GM12892 (cell line): ENCODE results near the gene KLHL11.
A peak's percentile ranks its signal among the peaks of the same experiment; 100 is the strongest.

ENCODE experiments used
- DNase-seq: peaks from one replicate; pipeline ENCODE4 v3.0.0; 2011; ENCODE audit not compliant: insufficient read length
- FAIRE-seq: peaks from 2 replicates; lab custom pipeline; 2011; peaks lifted over from hg19 to GRCh38; lab: Jason Lieb, UNC
- POLR2A ChIP-seq: IDR thresholded peaks from 2 replicates; pipeline ENCODE4 v1.6.1; 2011; ENCODE audit warnings: low read depth, low read length, control low read depth
- POLR2AphosphoS5 ChIP-seq: IDR thresholded peaks from 2 replicates; pipeline ENCODE4 v1.6.1; 2011; ENCODE audit warnings: low read depth, low read length, control low read depth
- TAF1 ChIP-seq: IDR thresholded peaks from 2 replicates; pipeline ENCODE4 v1.6.1; 2011; ENCODE audit warnings: low read depth, mild to moderate bottlenecking, control low read depth, low read length, borderline replicate concordance

Gene KLHL11

DNA sequence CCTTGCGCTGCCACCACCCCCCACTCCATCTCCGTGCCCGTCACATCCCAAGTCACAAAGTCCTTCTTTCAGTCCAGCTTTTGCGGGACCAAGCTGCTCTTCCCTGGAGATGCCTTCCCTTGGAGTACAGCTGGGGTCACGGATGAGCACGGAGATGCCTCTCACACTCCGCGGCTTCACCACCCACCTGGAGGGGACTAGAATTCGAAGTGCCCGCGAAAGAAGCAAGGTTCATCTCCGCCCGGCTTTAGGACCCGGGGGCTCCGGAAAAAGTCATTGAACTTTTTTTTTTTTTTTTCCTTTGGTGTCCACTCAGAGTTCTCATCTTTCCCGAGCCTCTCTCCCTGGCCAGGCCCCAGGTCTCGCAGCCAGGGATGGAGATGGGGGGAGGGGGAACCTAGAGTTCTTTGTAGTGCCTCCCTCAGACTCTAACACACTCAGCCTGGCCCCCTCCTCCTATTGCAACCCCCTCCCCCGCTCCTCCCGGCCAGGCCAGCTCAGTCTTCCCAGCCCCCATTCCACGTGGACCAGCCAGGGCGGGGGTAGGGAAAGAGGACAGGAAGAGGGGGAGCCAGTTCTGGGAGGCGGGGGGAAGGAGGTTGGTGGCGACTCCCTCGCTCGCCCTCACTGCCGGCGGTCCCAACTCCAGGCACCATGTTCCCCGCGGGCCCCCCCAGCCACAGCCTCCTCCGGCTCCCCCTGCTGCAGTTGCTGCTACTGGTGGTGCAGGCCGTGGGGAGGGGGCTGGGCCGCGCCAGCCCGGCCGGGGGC is 52.7 kb downstream of the KLHL11 start, which contains the start of gene FKBP10:
TSS of gene FKBP10 (plus strand) at position 624 of the 771 bp plus-strand sequence. CDS start at position 655, 31 bp downstream.
- TF ChIP-seq POLR2A, result no peak
- TF ChIP-seq POLR2AphosphoS5, result no peak
- no peak for TF ChIP-seq TAF1
- no peak for FAIRE-seq
- DNase-seq, result no peak

GRCh38 chr17:41811549-41812380 is 53.5 kb downstream of the KLHL11 start, which contains the start of gene P3H4:
TSS of gene P3H4 (minus strand) at chr17:41811949. CDS start at chr17:41811915, 34 bp downstream.
- peak; percentile 83 for DNase-seq
- no peak for TF ChIP-seq POLR2AphosphoS5
- FAIRE-seq, result peak; percentile 67

DNA sequence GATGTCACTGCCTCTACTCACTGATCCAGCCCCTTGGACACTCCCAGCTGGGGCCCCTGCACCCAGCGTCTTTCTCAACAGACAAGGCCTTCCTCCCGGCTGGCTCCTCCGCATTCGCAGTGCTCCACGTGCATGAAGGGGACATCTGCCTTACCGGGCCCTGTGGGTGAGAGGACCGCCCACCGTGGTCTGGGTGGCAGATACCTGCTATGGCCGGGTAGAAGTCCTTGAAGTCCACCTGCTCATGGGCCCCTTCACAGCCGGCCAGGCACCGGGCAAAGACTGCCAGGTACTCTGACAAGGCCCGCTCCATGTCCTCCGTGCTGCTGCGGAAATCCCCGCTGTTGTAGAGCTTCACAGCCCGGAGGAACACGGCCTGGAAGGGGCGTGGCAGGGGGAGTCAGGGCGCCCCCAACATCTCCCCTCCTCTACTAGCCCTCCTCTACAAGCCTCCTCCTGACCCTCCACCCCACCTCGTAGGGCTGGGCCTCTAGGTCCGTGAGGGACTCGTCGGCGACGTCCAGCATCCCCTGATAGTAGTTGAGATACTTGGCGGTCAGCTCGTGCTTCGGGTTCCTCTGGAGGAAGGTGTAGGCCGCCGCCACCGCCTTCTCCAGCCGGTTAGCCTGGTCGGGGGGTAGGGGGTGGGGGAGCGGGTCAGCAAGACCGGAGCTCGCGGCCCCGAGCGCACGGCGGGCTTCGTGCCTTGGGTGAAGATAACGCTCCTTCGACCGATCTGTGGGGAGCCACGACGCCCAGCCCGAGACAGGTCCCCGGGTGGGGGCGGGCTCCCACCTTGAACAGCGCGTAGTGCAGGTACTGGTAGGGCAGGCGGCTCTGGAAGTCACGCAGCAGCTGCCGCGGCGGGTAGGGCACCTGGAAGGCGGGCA is 54.3 kb downstream of the KLHL11 start:
- DNase-seq, result no peak
- no peak for FAIRE-seq
- TF ChIP-seq POLR2A, result no peak

DNA sequence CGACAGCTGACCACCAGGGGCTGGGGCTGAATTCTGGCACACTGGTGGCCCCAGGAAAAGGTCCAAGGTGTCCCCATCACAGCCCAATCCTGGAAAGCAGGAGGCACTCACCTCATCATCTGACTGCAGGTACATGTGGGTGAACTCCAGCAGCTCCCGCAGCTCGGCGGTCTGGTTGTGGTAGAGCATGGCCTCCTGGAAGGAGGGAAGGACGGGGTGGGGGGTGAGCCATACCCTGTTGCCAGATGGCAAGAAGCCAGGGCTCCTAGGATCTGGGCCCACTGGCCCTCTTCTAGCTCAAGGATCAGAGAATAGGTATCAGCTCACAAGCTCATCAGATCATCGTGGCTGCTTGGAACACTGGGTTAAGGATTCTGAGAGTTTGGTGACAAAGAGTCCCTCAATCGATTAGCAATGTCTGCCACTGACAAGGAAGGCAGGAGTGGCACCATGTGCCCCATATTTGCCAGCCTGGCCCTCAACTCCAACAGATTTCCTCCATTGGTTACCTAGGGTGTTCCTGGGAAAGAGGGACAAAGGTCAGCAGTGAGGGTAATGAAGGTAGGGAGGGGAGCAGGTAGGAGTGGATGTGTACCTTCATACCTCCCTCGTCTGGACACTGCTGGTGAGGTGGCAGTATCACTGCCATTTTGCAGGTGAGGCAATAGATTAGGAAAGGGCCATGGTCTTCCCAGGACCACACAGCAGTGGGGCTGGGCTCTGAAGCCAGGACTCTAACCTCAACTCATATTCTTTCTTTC is 58.4 kb downstream of the KLHL11 start:
- FAIRE-seq (no peak), DNase-seq (no peak)
- TF ChIP-seq POLR2AphosphoS5 (no peak), TAF1 (no peak), POLR2A (no peak)
